RCC 7860 (cell line): Measurements from ENCODE around the gene AGPAT1.
"Not testable (repeated sequence)": the region's sequence is repeated elsewhere in the genome, so short reads cannot be mapped to it uniquely, and the experiment has no call there.

Experiments
- DNase-seq: peaks from one replicate; pipeline ENCODE4 v3.0.0-alpha.2; 2015; ENCODE audit warnings: low spot score
- FAIRE-seq: peaks from 2 replicates; lab custom pipeline; 2012; peaks lifted over from hg19 to GRCh38; lab: Jason Lieb, UNC

Gene AGPAT1

DNA sequence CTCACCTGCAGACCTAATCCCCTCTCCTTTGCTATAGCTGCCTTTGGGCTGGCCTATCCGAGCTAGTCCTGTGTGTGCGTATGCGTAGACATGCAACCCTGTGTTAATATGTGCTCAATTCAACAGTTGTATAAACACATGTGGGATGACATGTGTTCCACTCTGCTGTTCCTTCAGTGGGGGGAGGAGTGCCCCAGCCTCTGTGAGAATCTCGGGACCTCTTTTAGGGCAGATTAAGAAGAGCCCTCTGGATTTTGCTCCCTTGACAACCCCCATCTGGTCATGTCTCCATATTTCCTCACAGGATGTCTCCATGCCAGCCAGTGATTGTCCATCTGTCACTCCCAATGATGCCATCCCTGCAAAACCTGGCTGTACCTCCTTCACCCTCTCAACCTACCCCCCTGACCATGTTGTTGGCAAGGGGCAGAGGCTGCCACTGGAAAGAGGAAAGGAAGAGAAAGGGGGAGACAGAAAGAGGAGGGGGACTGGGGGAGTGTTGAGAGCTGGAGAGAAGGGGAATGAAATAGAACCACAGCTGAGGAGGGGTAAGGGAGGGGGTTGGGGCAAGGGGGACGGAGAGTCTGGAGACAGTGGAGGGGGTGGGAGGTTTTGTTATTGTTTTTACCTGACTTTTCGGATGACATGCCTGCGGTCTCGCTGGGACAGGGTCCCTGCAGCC lies 24.6 kb downstream of the AGPAT1 start:
- no peak for DNase-seq
- no peak for FAIRE-seq

DNA sequence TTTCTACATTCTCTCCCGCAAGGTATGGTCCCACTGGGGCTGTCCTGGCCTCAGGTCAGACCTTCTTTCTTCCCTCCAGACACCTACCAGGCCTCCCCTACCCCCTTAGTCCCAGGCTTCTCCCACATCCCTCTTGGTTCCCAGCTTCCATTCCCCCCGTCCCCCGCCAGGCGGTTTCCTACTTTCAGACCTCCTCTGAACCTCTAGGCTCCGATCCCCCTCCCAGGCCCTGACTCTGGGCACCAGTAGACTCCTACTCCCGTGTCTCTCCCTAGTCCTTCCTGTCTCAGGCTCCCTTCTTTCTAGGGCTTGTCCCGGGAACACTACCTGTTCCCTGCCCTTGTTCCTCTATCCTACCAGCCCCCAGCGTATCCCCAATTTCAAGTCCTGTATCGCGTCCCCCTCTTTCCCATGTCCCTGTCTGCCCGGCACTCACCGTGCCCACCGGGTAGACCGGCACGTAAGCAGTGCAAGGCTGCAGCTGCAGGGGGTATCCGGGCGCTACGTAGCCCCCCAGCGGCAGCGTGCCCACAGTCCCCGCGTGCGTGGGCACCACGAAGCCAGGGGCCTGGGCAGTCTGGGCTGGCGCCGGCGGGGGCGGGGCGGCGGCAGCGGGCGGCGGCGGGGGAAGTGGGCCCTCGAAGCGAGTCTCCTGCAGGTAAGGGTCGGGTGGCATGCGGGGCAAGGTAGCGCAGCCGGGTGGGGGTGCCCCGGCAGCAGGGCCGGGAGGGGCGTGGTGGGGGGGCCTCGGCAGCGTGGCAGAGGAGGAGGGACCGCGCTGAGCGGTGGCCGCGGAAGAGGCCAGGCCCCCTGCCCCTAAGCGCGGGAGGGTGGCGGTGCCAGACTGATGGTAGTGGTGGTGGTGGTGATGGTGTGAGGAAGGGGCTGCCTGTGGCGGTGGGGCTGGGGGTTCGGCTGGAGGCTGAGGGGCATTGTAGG lies 25.7 kb downstream of the AGPAT1 start:
- FAIRE-seq (no peak), DNase-seq (no peak)

DNA sequence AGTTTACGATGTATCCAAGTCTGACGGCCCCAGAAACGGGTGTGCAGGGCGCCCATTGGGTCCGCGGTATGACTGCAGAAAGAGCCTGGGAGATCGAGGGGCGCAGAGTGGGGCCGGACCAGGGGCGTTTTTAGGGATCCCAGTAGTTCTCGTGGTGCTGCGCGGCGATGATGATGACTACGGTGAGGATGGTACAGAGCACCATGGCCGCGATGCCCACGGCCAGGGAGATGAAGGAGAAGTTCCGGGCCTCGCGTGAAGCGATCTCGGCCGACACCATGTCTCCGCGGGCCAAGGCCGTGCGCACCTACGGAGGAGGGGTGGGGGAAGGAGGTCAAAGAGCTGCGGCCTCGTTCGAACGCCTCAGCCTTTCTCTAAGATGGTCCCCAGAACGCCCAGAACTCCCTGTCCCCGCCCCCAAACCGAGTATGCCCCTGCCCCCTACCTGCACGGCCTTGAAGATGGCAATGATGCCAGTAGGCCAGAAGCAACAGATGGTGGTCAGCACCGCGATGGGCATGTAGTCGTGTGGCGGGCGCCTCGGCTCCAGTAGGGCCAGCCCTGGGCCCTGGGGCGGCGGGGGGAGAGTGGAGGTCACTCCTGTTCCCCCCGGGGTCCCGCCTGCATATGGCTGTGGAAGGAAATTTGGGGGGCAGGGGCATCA lies 26.7 kb downstream of the AGPAT1 start:
- FAIRE-seq: no peak
- DNase-seq: no peak

DNA sequence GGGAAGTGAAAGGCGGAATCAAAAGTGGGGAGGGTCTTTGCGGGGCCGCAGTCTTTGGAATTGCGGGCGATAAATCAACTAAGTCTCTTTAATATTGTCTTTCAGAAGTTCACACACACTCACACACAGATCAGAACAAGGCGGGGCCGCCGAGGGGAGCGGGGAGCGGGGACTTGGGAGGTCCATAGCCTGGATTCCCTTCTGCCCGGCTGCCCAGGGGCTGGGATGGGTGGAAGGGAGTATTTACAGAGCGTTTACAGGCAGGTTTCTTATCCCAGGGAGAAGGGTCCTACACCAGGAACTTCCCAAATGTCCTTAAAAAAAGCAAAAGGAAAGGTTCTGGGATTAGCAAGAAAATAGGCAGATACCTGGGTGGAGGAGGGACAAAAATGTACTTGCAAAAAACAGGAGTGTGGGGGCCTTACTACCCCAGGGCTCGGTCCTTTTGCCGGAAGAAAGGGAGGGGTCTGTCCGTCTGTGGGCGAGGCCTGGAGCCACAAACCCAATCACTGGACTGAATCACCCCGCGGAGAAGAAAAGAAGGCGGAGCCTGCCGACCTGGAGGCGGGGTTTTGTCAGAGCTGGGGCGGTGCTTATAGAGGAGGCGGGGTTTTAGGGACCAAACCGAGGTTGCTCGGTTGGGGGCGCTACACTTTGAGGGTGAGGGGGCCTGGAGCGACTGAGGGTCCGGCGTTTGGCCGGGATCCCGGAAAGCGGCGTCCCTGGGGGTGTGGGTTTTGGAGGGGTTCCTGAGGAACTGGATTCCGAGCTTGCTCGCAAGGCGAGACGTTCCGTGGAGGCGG lies 27.4 kb downstream of the AGPAT1 start:
- DNase-seq (no peak), FAIRE-seq (no peak)

- FAIRE-seq (no peak), DNase-seq (no peak)
These were observed 28.3 kb downstream of the AGPAT1 start for GRCh38 chr6:32147401-32148132.

GRCh38 chr6:32146687-32147086 lies 29.2 kb downstream of the AGPAT1 start:
- DNase-seq: no peak

DNA sequence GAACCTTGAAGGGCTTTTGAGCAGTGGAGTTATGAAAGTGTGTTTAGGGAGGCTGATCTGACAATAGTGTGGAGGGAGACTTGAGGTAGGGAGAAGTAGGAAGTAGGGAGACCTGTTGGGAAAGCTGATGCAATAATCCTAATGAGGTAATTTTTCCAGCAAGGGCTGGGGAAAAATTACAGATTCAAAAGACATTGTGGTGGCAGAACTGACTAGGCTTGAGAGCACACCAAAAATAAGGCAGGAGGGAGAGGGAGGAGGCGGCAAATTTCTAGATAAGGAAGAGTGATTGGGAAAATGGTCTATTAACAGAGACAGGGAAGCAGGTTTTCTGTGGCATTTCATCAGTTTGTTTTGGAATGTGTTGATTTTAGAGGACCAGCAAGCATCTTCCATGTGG lies 29.6 kb downstream of the AGPAT1 start:
- DNase-seq: no peak
- FAIRE-seq: no peak

More at GRCh38 chr6:32146687-32147086, 29.2 kb downstream of the AGPAT1 start:
- no peak for FAIRE-seq

- FAIRE-seq, DNase-seq: not testable (repeated sequence)
These were observed 31.6 kb downstream of the AGPAT1 start for GRCh38 chr6:32144238-32144637.

GRCh38 chr6:32140420-32141046 lies 35.4 kb downstream of the AGPAT1 start:
- FAIRE-seq (no peak), DNase-seq (no peak)

- DNase-seq (no peak), FAIRE-seq (no peak)
These were observed 36.3 kb downstream of the AGPAT1 start for GRCh38 chr6:32139590-32139989.

DNA sequence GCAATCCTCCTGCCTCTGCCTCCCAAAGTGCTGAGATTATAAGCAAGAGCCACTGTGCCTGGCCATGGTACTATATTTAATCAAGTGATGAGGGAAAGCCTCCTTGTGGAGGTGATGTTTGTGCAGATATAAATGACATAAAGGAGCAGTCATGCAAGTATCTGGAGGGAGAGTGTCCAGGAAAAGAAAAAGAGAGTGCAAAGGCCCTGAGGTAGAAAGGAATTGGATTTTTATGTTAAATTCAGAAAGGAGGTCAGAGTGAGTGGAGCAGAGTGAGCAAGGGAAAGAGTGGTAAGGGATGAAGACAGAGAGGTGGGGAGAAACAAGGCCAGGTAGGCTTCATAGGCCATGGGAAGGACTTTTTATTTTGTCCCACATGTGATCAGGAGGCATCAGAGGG lies 38.4 kb downstream of the AGPAT1 start:
- no peak for DNase-seq
- FAIRE-seq: no peak

- no peak for FAIRE-seq
These were observed 42.1 kb downstream of the AGPAT1 start for GRCh38 chr6:32133786-32134185.

DNA sequence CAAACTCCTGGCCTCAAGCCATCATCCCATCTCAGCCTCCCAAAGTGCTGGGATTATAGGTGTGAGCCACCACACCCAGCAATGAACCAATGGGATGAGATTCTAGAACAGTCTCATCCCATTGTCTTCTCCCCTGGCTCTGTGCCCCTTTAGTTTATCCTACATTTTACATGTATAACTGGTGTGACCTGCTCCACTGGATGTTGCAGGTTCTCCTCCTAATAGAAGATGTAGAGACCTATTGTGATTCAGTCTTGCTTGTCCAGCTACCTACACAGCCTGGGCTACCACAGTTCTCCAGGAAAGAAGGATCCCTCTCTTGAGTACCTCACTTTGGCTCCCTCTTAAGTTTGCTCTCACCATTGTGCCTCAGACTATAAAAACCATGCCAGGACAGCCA lies 43.8 kb downstream of the AGPAT1 start:
- FAIRE-seq (no peak), DNase-seq (no peak)

More at GRCh38 chr6:32133786-32134185, 42.1 kb downstream of the AGPAT1 start:
- DNase-seq: no peak

GRCh38 chr6:32131439-32131948 lies 44.4 kb downstream of the AGPAT1 start:
- no peak for DNase-seq
- FAIRE-seq: no peak

- no peak for DNase-seq
- no peak for FAIRE-seq
These were observed 46.4 kb downstream of the AGPAT1 start for GRCh38 chr6:32129297-32130088.

DNA sequence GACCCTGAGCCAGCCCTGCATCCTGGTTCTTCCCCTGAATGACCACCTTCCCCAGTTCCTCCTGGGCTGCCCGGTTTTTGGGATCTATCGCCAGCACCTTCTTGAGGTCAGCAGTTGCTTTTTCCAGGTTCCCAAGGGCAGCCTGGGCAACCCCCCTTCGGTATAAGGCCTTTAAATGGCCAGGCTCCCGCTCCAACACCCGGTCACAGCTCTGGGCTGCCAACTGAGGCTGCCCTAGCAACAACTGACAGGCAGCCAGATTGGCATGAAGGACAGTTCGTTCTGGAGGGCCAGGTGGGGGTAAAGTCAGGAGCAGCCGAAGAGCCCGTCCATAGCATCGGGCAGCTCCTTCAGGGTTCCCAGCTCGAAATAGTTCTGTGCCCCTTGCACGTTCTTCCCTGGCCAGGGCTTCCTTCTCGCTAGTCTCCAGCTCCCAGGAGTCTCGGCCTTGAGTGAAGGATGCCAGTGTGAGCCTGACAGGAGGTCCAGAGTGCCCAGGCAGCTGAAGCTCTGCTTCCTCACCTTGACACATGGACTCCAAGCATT lies 47.1 kb downstream of the AGPAT1 start:
- DNase-seq (no peak), FAIRE-seq (no peak)

DNA sequence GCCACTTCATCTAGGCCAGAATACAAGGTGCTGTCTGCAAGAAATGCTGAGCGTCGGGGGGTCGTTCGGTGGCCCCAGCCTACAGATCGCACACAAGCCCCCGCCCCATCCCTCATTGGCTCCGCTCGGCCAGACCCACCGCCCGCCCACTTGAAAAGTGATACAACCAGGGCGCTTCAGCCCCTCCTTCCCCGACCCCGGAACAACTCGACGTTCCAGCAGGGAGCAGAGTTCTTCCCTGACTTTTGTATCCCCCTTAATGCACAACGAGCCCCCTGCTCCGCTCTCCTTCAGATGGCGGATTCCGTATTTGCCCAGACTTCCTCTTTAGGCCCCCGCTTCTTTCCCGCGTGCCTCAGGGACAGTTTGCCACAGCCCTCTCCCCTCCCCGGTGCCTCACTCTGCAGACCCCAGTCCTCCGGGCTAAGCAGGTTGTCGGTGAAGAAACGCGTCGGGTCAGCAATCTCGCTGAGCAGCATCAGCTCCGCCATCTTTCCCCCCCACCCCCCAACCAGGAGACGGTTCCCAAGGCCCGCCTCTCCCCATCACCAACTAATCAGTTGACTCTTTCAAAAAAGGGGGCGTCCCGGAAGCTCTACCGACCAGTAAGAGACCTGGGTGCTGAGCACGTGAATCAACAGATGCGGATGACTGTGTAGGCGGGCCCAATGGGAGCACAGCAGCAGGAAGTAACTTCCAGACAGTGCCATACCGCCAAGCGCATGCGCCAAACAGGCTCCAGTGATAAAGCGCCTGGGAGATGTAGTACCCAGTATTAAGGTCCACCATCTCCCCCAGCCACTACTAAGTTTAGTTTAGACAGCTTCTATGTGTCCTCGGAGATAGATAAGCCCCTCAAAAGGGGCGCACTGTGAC lies 47.9 kb downstream of the AGPAT1 start, which contains the start of gene ATF6B:
TSS of gene ATF6B (minus strand) at position 530 of the 876 bp plus-strand sequence. CDS start at position 491, 39 bp downstream.
- DNase-seq: peak; percentile 98
- peak; percentile 84 for FAIRE-seq
